Fibroblast of the aortic adventitia (primary cell): Measurements from ENCODE around the gene HPD. TPM values are rescaled to one million over a fixed set of nuclear protein-coding genes. Genes with fewer than 3 reads are reported as not detected.

Experiments used
- DNase-seq: peaks from one replicate; pipeline ENCODE4 v3.0.0-alpha.2; 2010; ENCODE audit warnings: low read depth
- H3K4me3 ChIP-seq: 2 replicates; pipeline ENCODE4 v1.5.1; 2011; ENCODE audit warnings: low read depth, mild to moderate bottlenecking, control low read depth, low read length, moderate library complexity
- CTCF ChIP-seq: IDR thresholded peaks from 2 replicates; pipeline ENCODE4 v1.5.1; 2011; ENCODE audit warnings: mild to moderate bottlenecking, low read length, control low read depth, inconsistent platforms; ENCODE audit not compliant: insufficient read depth
- total RNA-seq: library from RNA; depleted of rRNA; stranded (reverse); fragments of >200 nt; gene quantifications from 2 replicates; pipeline ENCODE4 v1.2.3, GENCODE V29; 2012; ENCODE audit warnings: low replicate concordance

The HPD gene
- total RNA-seq = 1.1 and 1.8 TPM in 2 replicates

GRCh38 chr12:121858662-121859572 is at the start of gene HPD:
HPD (minus strand) TSS chr12:121858859; CDS start chr12:121858823, 36 bp downstream.
- no peak within 1 kb of the TSS for H3K4me3 ChIP-seq
- TF ChIP-seq CTCF = no peak
- DNase-seq = peak; percentile 95

GRCh38 chr12:121905746-121906145 is 47.1 kb upstream of the HPD start:
- DNase-seq = no peak
- H3K4me3 ChIP-seq = no peak overlapping the region
- TF ChIP-seq CTCF = no peak

- TF ChIP-seq CTCF = no peak
- no peak overlapping the region for H3K4me3 ChIP-seq
- peak; percentile 40 for DNase-seq
Observed at GRCh38 chr12:121903202-121903601, 44.5 kb upstream of the HPD start.

- H3K4me3 ChIP-seq = no peak overlapping the region
- no peak for DNase-seq
- TF ChIP-seq CTCF = no peak
Observed at GRCh38 chr12:121899590-121899989, 40.9 kb upstream of the HPD start.

- DNase-seq = no peak
- H3K4me3 ChIP-seq = no peak overlapping the region
- TF ChIP-seq CTCF = no peak
Observed at GRCh38 chr12:121898287-121898686, 39.6 kb upstream of the HPD start.

GRCh38 chr12:121894633-121895032 is 36.0 kb upstream of the HPD start:
- DNase-seq = peak; percentile 68
- peak; percentile 45 for TF ChIP-seq CTCF
- H3K4me3 ChIP-seq = no peak overlapping the region
